Suprapubic skin (tissue), 4 donors: ENCODE results near the gene VSNL1. TPM values are rescaled to one million over a fixed set of nuclear protein-coding genes. Genes with fewer than 3 reads are reported as not detected.
A peak's percentile ranks its signal among the peaks of the same experiment; 100 is the strongest.

Experiments
- DNase-seq, 2 donors: peaks; one replicate each; pipeline ENCODE4 v3.0.0-alpha.2; 2019; ENCODE audit warnings: low spot score in 2 of 2
- H3K27ac ChIP-seq: fragments of 200-600 bp; sonication (generic); one replicate; pipeline ENCODE4 v1.5.1; 2019
- H3K27me3 ChIP-seq: fragments of 200-600 bp; sonication (generic); one replicate; pipeline ENCODE4 v1.5.1; 2019
- H3K36me3 ChIP-seq: fragments of 200-600 bp; sonication (generic); one replicate; pipeline ENCODE4 v1.5.1; 2019
- H3K4me1 ChIP-seq: fragments of 200-600 bp; sonication (generic); one replicate; pipeline ENCODE4 v1.5.1; 2019
- H3K4me3 ChIP-seq: fragments of 200-600 bp; sonication (generic); one replicate; pipeline ENCODE4 v1.5.1; 2019; ENCODE audit warnings: mild to moderate bottlenecking
- H3K9me3 ChIP-seq: fragments of 200-600 bp; sonication (generic); one replicate; pipeline ENCODE4 v1.5.1; 2019
- CTCF ChIP-seq, 2 donors: fragments of 200-600 bp in 1 of 2; fragments of 450-650 bp in 1 of 2; sonication (generic) in 1 of 2; IDR thresholded peaks; one replicate each; pipeline ENCODE4 v1.5.1; 2016 to 2019; ENCODE audit warnings: antibody characterized with exemption in 2 of 2, mild to moderate bottlenecking in 1 of 2, moderate library complexity in 1 of 2
- EP300 ChIP-seq: sonication (generic); formaldehyde crosslinking; IDR thresholded peaks from one replicate; pipeline ENCODE4 v1.6.1; 2017; ENCODE audit warnings: antibody characterized with exemption
- POLR2A ChIP-seq, 2 donors: fragments of 450-650 bp; IDR thresholded peaks; one replicate each; pipeline ENCODE4 v1.6.1; 2017; ENCODE audit warnings: antibody characterized with exemption in 2 of 2, mild to moderate bottlenecking in 2 of 2, moderate library complexity in 2 of 2
- POLR2AphosphoS5 ChIP-seq, 3 donors: sonication (generic); formaldehyde crosslinking; IDR thresholded peaks; one replicate each; pipeline ENCODE4 v1.6.1; 2017; ENCODE audit warnings: antibody characterized with exemption in 3 of 3
- WGBS: methylation state at CpG from one replicate; pipeline ENCODE4 v1.1.5; 2018; 5-methylcytosine and 5-hydroxymethylcytosine counted together
- total RNA-seq, 4 donors: library from RNA; depleted of rRNA; stranded (reverse); fragments of >200 nt; gene quantifications; one replicate each; pipeline ENCODE4 v1.1.0, GENCODE V29; 2016

Gene VSNL1
- total RNA-seq, 4 donors from 2014 or later: 6.0 to 18.8 (median 15.2) TPM

GRCh38 chr2:17593445-17593840 is 52.9 kb downstream of the VSNL1 start:
- DNase-seq: no peak
- Histone ChIP-seq H3K4me1 (peaks cover 37% of the 10 kb centered on the region), H3K4me3 (no peak overlapping the region), H3K36me3 (no peaks in the 10 kb centered on the region), H3K27me3 (no peaks in the 10 kb centered on the region), H3K27ac (no peak overlapping the region), H3K9me3 (no peaks in the 10 kb centered on the region)
- no peak for TF ChIP-seq EP300
- no peak for TF ChIP-seq POLR2A (IDR thresholded peaks at IDR 0.05)
- TF ChIP-seq CTCF (IDR thresholded peaks at IDR 0.05): no peak
- no peak for TF ChIP-seq POLR2AphosphoS5 (IDR thresholded peaks at IDR 0.05)
- WGBS: 77% methylated on average over 2 of the region's 2 CpGs

DNA sequence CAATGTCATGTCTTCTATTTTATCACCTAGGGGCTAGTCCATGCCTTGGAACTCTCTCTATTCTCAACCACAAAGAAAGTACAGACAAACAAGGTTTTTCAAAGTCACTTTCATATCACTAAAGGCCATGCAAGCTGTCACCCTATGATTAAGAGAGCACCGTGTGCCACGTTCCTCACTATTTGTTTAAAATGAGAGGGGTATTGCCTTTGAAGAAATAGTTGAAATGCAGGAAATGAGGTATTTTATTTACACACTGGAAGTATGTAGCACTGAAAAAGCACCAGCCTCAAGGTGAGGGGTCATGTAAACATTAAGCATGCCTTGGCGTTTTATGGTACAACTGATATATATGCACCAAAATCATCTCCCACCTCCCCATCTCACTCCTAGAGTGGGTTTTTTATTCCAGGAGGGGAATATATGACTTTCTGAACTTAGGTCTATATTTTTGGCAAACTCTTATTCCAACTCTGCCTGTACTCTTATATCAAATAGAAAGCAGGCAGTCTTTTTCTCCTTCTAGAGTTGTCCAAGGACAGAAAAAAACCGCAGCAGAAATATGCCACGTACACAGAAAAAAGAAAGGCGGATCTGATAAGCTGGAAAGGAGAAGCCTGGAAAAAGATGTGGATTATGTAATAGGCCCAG is 53.5 kb downstream of the VSNL1 start:
- Histone ChIP-seq H3K4me3 (no peak overlapping the region), H3K9me3 (no peaks in the 10 kb centered on the region), H3K36me3 (no peaks in the 10 kb centered on the region), H3K27ac (peak overlapping the region; percentile 45), H3K27me3 (no peaks in the 10 kb centered on the region), H3K4me1 (peaks cover 37% of the 10 kb centered on the region)
- no peak for TF ChIP-seq POLR2AphosphoS5 (IDR thresholded peaks at IDR 0.05)
- TF ChIP-seq POLR2A (IDR thresholded peaks at IDR 0.05): no peak
- no peak for TF ChIP-seq EP300
- no peak for TF ChIP-seq CTCF (IDR thresholded peaks at IDR 0.05)
- DNase-seq: no peak
- WGBS: 50% methylated on average over 6 of the region's 6 CpGs

- 35% methylated on average over 7 of the region's 7 CpGs for WGBS
- H3K36me3 ChIP-seq: no peaks in the 10 kb centered on the region
- H3K27ac ChIP-seq: peak overlapping the region; percentile 45
- H3K4me1 ChIP-seq: peaks cover 33% of the 10 kb centered on the region
- H3K4me3 ChIP-seq: no peak overlapping the region
- no peaks in the 10 kb centered on the region for H3K27me3 ChIP-seq
- no peaks in the 10 kb centered on the region for H3K9me3 ChIP-seq
- TF ChIP-seq POLR2AphosphoS5 (IDR thresholded peaks at IDR 0.05) (no peak), CTCF (IDR thresholded peaks at IDR 0.05) (no peak), EP300 (no peak), POLR2A (IDR thresholded peaks at IDR 0.05) (no peak)
- no peak for DNase-seq
Observed at GRCh38 chr2:17594533-17595401, 54.3 kb downstream of the VSNL1 start.

DNA sequence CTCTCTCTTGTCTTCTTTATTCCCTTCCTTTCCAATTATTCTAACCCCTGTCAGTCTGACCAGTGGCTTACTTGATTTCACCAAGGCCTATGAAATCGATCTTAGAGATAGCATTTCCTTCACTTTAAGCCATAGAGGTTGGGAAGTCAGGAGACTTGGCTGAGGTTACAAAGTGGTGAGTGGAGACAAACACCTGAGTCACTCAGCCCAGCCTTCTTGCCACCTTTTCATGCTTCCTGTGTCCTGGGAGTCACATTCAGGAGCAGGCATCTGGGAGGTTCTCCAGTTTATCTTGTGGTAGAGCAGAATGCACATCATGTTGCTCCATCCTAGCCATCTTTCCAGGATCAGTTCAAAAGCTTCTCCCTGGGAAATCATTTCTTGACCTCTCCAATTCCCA is 59.1 kb downstream of the VSNL1 start:
- Histone ChIP-seq H3K27me3 (no peaks in the 10 kb centered on the region), H3K27ac (no peak overlapping the region), H3K36me3 (no peaks in the 10 kb centered on the region), H3K4me3 (no peak overlapping the region), H3K4me1 (peaks cover 7% of the 10 kb centered on the region), H3K9me3 (no peaks in the 10 kb centered on the region)
- no peak for DNase-seq
- TF ChIP-seq CTCF (IDR thresholded peaks at IDR 0.05): no peak
- TF ChIP-seq POLR2A (IDR thresholded peaks at IDR 0.05): no peak
- TF ChIP-seq POLR2AphosphoS5 (IDR thresholded peaks at IDR 0.05): no peak
- TF ChIP-seq EP300: no peak
- 75% methylated on average over 1 of the region's 1 CpG for WGBS

DNA sequence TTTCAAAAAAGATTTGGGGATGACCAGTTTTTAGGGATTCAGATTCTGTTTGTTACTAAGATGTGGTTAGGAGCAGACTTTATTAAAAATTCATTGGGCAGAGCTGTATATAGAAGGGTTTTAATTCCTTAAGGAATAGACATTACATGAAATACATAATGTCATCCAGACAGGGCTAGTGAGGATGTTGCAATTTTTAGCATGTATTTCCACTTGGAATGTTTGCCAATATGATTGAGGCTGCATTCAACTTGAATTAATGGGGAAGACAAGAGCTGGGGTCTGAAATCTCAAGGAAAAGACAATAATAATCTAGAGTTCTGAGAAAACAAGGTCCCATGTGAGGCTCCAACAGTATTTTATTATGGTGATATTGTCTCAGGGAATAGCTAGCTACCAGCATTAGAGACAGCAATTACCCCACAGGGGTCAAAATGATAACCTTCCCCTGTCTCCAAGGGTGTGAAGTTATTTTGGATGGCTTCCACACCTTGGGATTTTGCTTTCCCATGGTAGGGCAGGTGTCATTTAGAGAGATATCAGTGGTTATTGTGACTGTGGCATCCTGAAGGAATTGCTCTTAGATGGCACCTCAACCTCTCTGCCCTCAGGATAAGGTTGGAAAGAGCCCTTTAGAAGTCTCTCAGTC is 60.2 kb downstream of the VSNL1 start:
- Histone ChIP-seq H3K36me3 (no peaks in the 10 kb centered on the region), H3K4me3 (no peak overlapping the region), H3K9me3 (no peaks in the 10 kb centered on the region), H3K27ac (no peak overlapping the region), H3K4me1 (no peaks in the 10 kb centered on the region), H3K27me3 (no peaks in the 10 kb centered on the region)
- DNase-seq: no peak
- TF ChIP-seq POLR2A (IDR thresholded peaks at IDR 0.05) (no peak), POLR2AphosphoS5 (IDR thresholded peaks at IDR 0.05) (no peak), CTCF (IDR thresholded peaks at IDR 0.05) (no peak), EP300 (no peak)
